LHCN-M2 (cell line): Measurements from ENCODE around the gene HLA-DPA1. TPM values are rescaled to one million over a fixed set of nuclear protein-coding genes. Genes with fewer than 3 reads are reported as not detected.
"Not testable (repeated sequence)": the region's sequence is repeated elsewhere in the genome, so short reads cannot be mapped to it uniquely, and the experiment has no call there.

ENCODE experiments used
- DNase-seq: peaks from one replicate; pipeline ENCODE4 v3.0.0-alpha.2; 2012; ENCODE audit warnings: low read depth
- polyA plus RNA-seq: library from polyadenylated mRNA; unstranded; fragments of >200 nt; gene quantifications from one replicate; pipeline ENCODE4 v1.2.1, GENCODE V29; 2012; ENCODE audit warnings: missing spikeins
- total RNA-seq: library from RNA; depleted of rRNA; stranded (reverse); fragments of >200 nt; gene quantifications from 2 replicates; pipeline ENCODE4 v1.2.3, GENCODE V29; 2014; rRNA removed

The HLA-DPA1 gene
- 0.86 and 3.4 TPM in 2 replicates for total RNA-seq
- polyA plus RNA-seq: 1.3 TPM

DNA sequence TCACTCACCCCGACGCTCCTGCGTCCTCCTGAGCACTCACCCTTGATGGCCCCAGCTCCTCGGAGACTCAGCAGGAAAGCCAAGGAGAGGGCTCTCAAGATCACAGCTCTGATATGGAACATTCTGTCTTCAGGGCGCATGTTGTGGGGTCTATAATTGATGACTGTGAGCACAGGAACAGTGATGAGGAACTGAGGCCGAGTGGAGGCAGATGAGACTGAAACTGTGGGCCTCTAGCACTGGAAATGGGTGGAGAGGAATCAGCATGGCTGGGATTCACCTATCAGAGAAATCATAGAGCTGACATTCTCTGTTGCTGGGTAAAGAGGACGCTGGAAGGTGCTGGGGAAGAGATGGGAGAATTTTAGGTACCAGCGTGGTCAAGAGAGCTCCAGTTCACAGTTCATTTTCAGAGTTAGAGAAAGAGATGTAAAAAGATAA is at the start of gene HLA-DPA1:
Gene HLA-DPA1 (minus strand): TSS at position 219 of the 441 bp plus-strand sequence.
- DNase-seq: peak; percentile 30

- no peak for DNase-seq
Observed at GRCh38 chr6:33123181-33123580, 49.7 kb upstream of the HLA-DPA1 start.

- no peak for DNase-seq
Observed at GRCh38 chr6:33120001-33120400, 46.6 kb upstream of the HLA-DPA1 start.

DNA sequence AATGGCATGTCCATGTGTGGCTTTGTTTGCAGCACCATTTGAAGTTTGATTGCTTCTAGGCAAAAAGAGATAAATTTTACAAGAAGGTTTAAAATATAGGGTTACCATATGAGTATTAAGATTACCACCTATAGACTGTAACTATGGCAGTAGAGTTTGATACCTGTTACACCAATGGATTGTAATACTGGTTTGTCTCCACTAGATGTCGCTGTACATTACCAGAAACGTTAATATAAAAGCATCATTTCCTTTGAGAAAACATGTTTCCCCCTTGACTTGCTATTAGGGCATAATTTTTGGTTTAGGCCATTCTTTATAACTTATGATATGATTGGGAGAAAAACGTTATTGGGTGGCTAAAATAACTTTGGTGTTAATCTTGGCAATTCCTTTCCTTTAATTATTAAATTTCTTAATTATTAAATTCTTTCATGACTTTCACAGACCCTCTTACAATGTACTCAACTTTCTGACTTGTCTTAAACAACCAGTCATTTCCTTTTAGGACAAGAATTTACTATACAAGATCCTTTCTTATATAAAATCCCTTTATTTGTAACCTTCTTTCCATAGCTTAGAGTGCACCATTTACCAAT is 45.2 kb upstream of the HLA-DPA1 start:
- DNase-seq: peak; percentile 56

GRCh38 chr6:33117811-33118277 is 44.4 kb upstream of the HLA-DPA1 start:
- DNase-seq: no peak

GRCh38 chr6:33116841-33117711 is 43.6 kb upstream of the HLA-DPA1 start:
- no peak for DNase-seq

DNA sequence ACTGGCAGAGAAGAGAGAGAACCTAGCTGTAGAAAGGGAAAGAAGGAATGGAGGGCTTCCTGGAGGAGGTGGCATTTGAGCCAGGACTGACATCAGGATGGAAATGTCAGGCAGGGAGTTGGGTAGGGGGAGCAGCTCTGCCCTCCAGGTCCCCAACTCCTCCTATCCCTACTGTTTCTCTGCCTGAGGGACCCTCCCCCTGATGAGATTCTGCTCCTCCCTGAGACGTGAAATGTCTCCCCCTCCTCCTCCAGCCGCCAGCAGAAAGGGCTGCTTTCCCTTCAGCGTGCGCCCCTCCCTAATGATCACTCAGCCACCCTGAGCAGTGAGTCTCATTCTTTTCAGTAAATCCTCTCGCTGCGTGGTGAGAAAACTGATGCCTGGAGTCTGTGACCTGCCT is 43.0 kb upstream of the HLA-DPA1 start:
- no peak for DNase-seq

DNA sequence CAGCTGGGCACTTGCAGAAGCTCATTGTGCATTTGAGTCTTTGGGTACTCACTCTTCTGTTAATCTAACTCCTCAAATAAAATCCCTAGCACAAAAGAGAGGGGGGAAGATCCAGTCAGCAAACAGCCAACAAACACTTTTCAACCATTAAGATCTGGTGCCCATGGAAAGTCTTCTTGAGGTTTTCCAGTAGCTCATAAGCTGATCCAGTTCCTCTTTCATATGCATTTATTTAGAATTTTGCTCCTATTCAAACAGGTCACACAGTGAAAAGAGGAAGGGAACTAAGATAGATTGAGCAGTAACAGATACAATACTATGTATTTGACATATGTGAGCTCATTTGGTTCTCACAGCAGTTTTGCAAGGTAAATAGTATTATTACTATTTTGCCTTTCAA is 41.0 kb upstream of the HLA-DPA1 start:
- DNase-seq: no peak

- DNase-seq: no peak
Observed at GRCh38 chr6:33113755-33114154, 40.3 kb upstream of the HLA-DPA1 start.

- DNase-seq: peak; percentile 58
Observed at GRCh38 chr6:33112148-33112547, 38.7 kb upstream of the HLA-DPA1 start.

- no peak for DNase-seq
Observed at GRCh38 chr6:33108307-33108706, 34.9 kb upstream of the HLA-DPA1 start.

- DNase-seq: no peak
Observed at GRCh38 chr6:33107641-33108040, 34.2 kb upstream of the HLA-DPA1 start.

- DNase-seq: no peak
Observed at GRCh38 chr6:33105916-33106871, 32.7 kb upstream of the HLA-DPA1 start.

DNA sequence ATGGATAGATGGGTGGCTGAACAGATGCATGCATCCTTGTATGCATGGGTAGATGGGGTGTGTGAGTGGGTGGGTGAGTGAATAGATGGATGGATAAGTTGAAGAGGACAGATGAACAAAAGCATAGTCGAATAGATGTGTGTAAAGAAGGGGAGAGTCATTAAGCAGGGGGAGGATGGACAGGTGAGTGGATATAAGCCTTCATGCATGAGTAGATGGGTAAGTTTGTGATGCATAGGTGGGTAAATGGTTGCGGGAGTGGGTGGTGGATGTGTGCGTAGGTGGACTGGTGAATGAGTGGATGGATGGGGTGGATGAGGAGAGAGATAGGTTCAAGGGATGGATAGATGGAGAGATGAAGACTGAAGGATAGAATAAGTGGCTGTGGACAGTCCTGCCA is 31.9 kb upstream of the HLA-DPA1 start:
- DNase-seq: no peak

DNA sequence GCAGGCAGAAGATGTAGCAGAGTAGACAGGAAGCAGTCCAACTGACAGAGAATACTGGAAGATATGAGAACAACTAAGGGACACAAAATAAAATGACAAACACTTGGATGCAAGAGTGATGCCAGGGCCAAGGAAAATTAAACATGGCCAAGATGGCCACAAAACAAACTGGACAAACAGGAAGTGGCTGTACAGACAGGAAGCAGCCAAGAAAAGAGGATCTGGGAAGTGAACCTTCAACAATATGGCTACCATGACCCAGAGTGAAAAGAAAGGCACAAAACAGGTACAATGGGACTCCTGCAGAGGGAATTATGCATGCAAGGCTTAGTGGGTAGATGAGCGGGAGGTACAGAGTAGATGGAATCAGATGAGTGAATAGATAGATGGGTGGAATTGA is 31.4 kb upstream of the HLA-DPA1 start:
- no peak for DNase-seq

- no peak for DNase-seq
Observed at GRCh38 chr6:33103776-33104175, 30.3 kb upstream of the HLA-DPA1 start.

GRCh38 chr6:33101121-33101737 is 27.8 kb upstream of the HLA-DPA1 start:
- not testable (repeated sequence) for DNase-seq

- DNase-seq: no peak
Observed at GRCh38 chr6:33095681-33096080, 22.2 kb upstream of the HLA-DPA1 start.

DNA sequence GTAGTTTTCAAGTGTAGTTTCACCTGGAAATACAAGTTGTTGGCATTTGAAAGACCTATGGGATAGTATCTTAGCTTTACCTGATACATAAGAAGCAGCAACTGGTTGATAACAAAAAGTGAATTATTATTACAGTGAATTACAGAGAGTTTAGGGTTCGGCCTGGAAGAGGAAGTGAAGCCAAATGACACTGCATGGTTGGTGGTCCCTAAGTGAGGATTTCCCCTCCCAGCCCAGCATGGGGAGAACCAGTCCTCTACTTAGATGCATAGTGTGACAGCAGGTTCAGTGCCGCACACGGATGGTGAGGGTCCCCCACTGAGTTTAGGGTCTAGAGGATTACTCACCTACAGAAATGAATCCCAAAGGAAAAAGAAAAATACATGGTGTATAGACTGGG is 20.4 kb upstream of the HLA-DPA1 start:
- no peak for DNase-seq

DNA sequence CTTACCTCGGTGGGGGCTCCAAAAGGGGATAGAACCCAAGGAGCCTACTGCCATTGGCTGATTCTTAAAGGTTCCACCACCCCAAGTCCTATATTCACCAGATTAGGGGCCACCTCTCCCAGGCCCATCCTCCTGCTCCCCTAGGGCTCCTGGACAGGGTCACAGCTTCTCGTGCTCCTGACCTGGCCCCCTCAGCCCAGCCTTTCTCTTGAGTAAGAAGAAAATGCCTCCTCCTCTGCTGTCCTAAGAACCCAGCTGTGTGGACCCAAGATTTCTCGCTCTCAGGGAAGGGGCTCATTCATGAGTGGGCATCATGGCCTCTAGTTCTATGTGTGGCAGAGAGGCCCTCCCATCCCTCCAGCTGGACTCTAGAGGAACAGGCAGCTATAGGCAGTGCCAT is 18.9 kb upstream of the HLA-DPA1 start:
- DNase-seq: no peak

DNA sequence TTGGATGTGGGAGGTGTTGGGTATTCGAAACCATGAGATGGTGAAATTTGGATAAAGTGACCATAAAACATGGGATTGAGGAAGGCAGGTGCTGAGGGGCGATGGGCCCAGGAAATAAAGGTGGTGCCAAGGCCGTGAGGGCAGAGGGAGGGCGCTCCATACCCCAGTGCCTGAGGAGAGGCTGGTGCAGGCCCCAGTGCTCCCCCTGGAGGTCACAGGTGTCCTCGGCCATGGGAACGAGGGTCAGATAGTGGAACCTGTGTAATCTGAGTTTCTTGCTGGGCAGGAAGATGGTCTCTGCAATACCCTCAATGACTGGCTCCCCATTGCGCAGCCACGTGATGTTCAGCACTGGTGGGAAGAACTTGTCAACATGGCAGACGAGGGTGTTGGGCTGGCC is 18.5 kb upstream of the HLA-DPA1 start:
- no peak for DNase-seq
